HUDEP-2 (cell line): ENCODE data around the gene ALDH1L1.

Source experiments
- DNase-seq, 76 experiments: peaks; one replicate each; lab custom pipeline; 2025; ENCODE audit not compliant: unreplicated experiment in 76 of 76; lab: John Stamatoyannopoulos, UW

ALDH1L1 gene

DNA sequence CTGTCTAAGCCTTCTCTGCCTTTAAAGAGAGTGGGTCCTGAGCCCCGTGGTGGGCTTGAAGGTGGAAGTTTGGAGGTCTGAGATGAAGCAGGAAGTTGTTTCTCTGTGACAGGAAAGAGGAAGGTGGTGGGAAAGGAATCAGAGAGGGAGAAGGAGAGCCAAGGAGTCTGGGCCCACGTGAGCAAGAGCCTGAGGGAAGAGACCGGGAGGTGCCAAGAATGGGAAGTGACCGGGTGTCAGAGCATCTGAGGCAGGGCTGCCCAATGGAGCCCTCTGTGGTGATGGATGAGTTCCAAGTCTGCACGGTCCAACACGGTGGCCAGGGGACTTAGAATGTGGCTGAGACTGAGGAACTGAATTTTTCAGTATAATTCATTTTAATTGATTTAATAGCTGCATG lies 24.6 kb downstream of the ALDH1L1 start:
- DNase-seq = no peak

DNA sequence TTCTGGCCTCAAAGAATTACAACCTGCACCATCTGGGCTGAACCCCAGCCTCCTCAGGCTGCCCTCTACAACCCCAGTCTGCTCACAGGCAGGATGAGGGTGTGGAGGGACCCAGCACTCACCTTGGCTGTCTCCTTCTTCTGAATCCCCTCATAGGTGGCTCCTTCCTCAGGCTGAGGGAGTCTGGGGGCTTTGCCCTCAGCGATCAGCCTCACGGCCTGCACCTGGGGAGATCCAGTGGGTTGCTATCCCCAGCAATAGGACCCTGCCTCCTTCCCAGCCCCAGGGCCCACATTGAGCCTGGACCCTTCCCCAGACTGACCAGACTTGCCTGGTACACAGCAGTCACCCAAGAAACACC lies 25.1 kb downstream of the ALDH1L1 start:
- no peak for DNase-seq

DNA sequence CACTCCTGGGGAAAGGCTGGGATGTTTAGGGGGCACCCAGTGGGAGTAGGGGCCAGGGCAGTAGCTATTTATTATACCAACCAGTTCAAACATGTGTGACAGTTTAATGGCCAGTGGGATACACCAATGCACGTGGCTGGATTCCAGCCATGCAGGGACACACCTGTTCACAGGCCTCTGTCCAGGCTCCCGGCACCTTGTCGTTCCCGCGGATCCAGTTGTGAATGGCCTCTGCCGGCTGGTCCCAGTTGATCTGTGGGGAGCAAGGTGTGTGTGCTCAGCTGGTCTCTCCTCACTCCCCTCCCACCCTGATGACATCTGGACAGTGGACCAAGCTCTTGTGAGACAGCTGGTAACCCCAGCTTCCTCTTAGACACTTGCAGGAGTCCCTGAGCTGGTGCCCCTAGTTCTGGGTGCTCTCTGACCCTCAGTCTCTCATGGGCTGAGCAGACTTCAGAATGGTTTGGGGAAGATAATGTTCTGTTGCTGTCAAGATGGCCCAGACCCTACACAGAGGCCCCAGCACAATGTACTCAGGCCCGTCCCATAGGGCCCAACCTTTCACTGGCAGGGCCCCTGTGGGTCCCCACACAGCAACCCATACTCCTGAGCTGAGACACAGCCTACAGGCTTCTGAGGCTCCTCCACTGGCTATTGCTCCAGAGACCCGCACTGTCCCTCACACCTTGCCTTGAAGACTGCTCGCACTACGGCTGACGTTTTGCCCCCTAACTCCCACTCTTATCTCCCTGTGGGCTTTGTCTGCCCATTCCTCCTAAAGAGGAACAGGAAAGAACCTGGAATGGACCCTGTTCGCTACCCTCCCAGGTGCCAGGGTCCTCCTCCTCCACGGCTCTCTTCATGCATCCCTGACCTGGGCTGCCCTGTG lies 25.8 kb downstream of the ALDH1L1 start:
- DNase-seq = no peak

DNA sequence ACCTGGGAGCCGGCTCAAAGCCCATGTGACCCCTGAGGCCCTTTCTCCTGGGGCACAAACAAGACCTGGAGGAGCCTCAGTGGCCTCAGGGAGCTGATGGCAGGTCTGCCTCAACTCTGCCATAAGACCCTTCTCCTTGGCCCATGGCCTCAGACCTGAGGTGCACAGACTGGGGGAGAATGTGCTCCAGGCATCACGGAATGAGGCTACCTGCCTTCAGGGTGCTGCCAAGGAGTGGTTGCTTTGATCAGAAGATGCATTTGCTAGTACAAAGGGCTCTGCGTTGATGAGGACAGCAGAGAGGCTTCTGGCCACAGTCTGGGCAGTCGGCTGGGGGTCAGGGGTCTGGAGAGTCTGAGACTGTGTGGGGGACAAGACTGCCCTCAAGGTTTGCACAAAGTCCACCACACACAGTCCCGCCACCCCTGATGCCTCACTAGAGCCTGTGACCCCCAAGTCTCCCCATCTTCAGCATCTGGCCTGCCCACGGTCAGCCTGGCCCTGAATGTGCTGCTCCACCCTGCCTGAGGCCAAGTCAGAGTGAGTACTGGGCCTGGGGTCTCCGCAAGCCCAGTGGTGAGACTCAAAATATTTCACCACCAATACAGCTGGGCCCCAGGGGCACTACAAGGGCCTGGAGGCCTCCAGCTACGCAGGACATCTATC lies 26.6 kb downstream of the ALDH1L1 start:
- no peak for DNase-seq

DNA sequence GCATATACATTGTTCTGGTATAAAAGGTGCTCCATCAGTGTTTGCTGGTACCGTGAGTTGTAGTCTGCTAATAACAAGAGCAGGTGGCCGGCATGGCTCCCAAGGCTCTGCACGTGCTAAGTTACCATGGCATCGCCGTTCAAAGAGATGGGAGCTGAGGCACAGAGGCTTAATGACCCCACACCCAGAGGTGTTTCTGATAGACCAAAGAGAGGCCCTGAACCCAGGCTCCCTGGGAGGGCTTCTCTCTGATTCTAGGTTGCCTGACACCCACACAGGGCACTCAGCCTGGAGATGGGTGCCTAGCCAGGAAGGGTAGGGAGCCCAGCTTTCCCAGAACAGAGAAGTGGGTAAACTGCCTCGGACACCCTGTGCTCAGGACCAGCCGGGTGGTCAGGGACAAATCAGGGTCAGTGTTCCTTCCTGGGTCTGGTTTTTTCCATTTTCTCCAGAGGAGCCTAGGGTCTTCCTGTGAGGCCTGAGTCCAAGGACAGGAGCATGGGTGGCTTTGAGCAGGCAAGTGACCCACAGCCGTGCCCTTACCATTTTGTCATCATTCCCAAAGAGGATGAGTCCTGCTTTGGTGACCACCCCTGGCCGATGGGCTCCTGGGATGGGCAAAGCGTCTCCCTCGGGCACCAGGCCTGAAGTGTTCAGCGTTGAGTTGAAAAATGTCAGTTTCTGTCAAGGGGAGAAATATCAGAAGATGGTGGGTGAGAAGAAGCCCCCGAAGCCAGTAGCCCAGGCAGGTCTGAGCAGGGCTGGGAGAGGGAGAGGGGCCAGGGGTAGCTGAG lies 27.3 kb downstream of the ALDH1L1 start:
- DNase-seq = no peak

DNA sequence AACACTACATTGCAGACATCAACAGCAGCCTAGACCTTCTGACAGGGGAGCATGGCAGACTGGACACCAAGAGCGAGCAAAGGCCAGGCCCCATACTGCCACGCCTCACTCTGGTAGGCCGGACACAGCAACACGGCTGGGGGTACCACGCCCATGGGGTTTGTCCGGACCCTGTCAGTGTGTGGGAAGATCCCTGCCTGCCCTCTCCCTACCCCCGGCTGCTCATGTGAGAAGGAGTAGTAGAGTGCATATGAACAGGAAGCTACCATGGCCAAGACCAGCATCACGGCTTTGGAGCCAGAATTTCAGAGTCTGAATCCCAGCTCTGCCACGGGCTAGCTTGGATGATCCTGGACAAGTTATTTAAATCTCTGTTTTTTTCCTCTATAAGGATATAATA lies 27.9 kb downstream of the ALDH1L1 start:
- DNase-seq = no peak

DNA sequence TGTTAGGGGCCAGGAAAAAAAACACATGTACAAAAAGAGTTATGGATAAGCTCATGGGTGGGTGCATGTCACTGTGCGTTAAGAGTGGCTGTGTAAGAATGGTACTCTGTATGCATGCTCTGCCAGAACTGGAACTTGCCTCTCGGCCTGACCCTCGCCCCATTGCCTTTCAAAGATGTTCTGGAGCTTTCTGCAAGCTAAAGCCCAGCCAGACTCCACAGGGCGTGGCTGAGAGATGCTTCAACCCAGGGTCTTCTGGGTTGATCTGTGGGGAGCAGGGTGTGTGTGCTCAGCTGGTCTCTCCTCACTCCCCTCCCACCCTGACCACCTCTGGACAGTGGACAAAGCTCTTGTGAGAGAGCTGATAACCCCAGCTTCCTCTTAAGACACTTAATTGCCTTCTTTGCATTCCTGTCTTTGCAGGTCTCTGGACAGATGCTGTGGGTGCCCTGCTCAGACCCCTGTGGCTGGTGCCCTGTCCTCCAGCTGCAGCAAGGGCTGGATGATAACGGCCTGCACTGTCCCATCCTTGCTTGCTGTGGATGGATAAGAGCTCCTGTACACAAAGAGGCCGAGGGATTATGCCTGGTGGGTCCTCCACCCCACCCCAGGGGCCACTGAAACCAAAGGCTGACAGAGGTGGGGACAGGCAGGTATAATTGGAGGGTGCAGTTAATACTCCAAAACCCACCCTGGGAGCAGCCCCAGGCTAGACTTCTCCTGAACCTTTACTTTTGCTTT lies 28.7 kb downstream of the ALDH1L1 start:
- DNase-seq = no peak

DNA sequence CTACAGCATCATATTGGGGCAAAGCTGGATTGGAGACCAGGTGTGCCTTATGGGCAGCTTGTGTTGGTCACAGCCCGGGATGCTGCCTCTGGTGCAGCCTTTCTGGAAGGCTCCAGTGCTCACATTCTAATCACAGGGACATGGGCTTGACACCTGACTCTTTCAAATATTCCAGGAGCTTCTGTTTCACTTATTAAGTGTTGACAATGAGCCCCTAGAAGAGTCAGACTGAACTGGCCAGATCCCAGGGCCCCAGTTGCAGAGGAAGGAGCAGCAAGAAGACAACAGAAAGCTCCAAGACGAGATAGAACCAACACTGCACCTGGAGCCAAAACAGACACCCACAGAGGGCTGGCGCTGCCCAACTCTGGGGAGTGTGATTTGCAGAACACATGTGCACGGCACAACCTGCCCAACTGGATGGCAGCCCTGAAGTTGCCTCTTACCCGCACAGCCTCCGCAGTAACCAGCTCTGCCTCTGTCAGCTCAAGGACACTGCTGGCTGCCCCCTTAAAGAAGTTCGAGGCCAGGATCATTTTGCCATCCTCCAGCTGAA lies 30.3 kb downstream of the ALDH1L1 start:
- no peak for DNase-seq

DNA sequence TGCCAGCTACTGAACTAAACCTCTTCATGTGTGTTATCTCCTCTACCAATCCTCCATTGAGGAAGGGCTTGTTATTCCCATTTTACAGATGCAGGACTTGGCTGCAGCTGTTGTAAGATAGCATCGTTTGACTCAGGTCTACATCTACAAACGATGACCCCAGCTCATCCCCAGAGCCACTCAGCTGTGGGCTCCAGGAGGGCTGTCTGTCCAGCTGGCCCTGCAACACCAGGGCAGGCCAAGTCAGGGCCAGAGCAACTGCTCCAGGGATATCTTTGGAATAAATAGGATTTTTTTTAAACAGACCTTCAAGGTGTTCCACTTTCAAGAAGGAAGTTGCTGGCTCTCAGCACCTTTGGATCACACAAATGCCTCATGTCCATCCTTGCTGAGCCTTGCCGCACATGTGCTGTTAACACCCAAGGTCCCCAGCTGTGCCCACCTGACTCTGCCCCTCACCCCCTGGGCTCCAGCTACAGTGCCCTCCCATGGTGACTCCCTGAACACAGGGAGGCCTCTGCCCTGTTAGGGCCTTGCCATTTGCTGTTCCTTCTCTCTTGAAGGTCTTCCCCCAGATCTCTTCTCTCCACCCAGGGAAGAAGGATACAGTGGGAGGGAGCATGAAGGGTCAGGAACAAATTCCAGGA lies 31.0 kb downstream of the ALDH1L1 start:
- DNase-seq = no peak

DNA sequence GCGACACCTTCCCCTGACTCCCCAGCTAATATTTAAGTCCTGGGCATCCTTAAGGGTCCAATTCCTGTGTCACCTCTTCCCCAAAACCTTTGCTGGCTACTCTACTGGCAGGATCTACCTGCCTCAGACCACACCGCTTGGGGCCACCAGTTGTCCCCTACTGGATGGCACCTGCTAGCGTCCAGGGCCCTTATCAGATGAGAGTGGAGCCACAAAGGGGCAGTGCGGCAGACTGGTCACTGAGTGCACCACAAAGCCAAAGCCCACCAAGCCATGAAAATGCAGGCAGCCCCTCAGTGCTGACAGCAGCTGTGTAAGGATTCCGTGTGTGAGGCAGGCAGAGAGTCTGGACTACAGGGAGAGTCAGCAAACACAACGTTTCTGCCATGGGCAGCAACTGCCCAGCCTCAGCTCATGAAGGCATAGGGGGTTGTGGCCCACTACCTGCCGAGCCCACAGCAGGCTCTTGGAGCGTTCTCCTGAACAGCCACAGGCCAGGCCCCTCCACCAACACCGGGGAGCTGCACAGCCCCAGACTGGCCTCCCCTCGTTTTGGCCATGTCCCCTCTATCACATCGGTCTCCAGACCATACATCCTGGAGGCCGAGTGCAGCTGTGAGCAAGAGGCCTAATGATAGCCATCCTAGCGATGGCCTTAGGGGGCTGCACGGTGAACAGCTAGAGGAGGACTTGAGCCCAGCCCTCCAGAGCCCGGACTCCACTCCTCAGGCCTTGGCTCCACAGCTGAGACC lies 32.3 kb downstream of the ALDH1L1 start:
- no peak for DNase-seq

DNA sequence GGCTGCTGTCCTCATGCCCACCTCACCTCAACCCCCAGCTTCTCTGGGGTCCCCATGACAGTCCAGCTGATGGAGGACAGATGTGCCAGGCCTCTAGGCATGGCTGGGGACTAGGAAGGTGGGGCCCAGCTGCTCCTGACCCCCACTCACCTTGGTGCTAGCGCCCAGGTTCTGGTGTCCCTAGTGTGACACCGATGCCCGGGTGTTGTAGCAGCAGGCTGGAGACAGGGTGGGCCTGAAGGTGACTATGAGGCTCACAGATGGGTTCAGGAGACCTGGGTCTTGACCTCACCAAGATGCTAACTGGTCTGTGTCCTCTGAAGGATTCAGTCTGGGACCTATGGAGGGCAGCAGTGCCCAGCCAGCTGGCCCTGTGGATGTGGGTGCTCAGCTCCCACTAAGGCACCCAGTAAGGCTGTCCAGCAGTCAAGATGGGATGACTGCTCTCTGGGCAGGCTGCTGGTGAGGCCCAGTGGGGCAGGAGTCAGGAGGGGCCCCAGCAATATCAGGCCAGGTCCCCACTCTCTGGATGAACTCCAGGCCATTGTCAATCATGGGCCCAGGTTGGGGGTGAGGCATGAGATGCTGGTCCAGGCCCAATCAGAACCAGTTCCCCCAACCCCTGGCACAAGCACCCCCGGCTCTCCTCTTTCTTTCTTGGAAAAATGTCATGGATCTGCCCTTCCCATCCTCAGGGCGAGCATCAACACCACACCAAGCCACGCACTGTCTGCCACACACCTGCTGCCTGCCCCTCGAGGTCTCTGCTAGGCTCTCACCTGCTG lies 33.0 kb downstream of the ALDH1L1 start:
- no peak for DNase-seq

DNA sequence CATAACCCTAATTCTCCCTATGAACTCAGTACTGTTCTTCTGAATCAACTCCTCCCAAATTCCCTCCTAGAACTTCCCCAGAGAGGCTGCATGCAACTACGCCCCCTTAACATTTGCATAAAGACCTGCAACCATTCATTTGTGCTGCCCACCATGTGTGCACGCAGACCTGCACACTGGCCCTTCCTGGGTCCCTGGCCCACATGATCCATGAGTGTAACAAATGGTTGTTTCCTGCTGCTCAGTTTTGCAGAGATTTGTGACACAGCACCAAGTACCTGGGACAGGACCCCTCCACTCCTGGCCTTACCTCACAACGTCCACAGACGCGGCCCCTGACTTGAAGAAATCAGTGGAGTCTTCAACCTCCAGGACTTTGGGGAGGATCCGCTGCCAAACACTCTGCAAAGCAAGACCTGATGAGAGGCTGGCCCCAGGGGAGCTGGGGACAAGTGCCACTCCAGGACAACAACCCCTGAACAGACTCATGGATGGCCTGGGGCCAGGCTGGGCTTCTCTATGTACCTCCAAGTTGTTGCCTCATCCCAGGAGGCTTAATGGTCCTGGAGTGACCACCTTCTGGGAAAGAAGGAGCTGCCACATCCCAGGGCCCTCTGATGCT lies 33.8 kb downstream of the ALDH1L1 start:
- DNase-seq = no peak

DNA sequence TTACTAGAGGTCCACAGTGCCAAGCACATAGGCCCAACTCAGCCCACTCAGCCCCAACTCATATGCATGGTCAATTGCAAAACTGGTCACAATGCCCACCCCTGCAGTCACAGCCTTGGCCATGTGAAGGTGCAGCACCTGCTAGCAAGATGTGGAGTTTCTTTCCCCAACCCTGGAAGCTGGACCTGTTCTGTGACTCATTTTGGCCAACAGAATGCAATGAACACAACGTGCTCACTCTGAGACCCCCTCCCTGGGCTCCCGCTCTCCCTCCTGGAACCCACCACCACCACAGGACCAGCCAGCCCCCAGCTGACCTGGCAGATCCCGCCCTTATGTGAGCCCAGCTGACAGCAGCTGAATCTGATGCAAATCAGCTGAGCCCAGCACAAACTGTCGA lies 34.4 kb downstream of the ALDH1L1 start:
- no peak for DNase-seq

DNA sequence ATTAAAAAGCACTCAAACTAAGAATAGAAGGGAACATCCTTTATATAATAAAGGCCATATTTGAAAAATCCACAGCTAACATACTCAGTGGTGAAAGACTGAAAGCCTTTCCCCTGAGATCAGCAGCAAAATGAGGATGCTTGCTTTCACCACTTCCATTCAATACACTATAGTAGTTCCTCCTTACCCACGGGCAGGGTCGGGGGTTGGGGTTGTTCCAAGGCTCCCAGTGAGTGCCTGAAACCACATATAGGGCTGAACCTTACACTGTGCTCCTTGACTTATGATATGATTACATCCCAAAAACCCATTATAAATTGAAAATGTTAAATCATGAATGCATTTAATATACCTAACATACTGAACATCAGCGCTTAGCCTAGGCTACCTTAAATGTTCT lies 37.7 kb downstream of the ALDH1L1 start:
- no peak for DNase-seq

DNA sequence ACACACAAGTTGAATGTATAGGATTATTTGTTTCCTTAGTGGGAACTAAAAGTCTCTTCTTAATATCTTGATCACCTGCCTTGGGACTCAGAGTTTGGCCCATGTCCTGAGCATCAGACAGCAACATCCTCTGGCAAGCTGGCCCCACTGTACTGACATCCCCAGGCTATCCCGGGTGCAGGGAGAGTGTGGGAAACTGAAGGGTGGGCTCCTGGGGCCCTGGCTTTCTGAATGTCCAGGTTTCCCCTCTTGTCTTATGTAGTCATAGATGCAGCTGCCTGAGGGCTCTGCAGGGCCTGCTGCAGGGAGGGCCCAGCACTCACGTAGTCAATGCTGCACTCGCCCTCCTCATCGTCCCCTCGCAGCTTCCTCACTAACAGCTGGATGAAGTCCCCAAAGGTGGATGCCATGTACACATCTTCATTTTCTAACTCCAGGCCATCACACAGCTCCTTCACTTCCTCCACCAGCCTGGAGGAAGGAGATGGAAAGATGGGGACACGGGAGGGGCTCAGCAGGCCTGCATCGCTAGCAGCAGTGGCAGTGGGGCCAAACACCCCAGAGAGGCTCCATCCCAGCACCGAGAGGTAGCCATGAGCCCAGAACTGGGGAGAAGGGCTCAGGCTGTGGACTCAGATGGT lies 42.8 kb downstream of the ALDH1L1 start:
- no peak for DNase-seq

DNA sequence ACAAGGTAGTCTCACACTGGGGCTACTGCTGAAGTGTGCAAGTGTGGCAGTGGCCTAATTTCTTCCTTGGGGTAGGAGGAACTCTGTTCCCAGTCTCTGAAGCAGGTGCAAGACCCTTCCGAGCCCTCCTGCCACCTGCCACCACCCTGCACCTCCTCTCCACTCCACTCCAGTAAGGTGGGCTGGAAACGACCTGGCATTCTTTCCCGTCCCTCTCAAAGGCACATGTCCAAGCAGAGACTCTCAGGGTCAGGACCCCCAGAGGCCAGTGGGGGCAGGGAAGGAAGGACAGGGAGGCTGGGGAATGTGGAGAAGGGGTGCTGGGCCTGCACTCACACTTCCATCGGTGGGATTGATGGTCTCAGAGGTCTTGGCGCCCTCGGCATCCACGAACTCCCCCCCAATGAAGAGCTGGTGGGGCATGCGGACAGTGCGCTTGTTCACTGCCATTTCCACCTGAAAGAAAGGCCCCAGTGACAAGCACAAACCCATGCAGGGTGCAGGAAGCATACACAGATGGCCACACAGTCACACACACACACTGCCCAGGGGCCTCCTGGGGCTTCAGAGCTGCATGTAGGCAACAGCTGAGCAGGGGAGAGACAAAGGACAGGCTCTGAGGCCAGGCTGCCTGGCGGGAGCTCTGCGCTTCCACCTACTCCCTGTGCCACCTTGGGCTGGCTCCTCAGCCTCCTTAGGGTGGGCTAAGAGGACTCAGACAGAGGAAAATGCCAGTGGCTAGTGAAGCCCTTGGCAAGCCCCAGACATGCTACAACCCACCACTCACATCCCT lies 43.8 kb downstream of the ALDH1L1 start:
- no peak for DNase-seq
